Measurements from ENCODE around the gene RMDN2. TPM values are rescaled to one million over a fixed set of nuclear protein-coding genes. Genes with fewer than 3 reads are reported as not detected.
"Not testable (repeated sequence)": the region's sequence is repeated elsewhere in the genome, so short reads cannot be mapped to it uniquely, and the experiment has no call there.

Gene RMDN2
- total RNA-seq, 3 donors from 2014 or later = 9.8 to 14.4 (median 11.5) TPM

GRCh38 chr2:37944268-37944667 lies 19.2 kb downstream of the RMDN2 start:
- TF ChIP-seq POLR2A (IDR thresholded peaks at IDR 0.05) = no peak
- no peak for TF ChIP-seq POLR2AphosphoS5 (IDR thresholded peaks at IDR 0.05)
- TF ChIP-seq CTCF (IDR thresholded peaks at IDR 0.05) = no peak
- Histone ChIP-seq H3K27ac (no peak overlapping the region), H3K36me3 (no peaks in the 10 kb centered on the region), H3K9me3 (no peaks in the 10 kb centered on the region), H3K4me1 (no peaks in the 10 kb centered on the region), H3K4me3 (no peak overlapping the region), H3K27me3 (no peaks in the 10 kb centered on the region)
- intact Hi-C loops (cut with DNase I; ENCODE audit: low total_unique reads) = no loop called here
- DNase-seq (ENCODE audit: low spot score in 2 of 2) = no peak

GRCh38 chr2:37947306-37947705 lies 22.2 kb downstream of the RMDN2 start:
- no peak overlapping the region for H3K27ac ChIP-seq
- intact Hi-C loops (cut with DNase I; ENCODE audit: low total_unique reads) = no loop called here
- no peaks in the 10 kb centered on the region for H3K27me3 ChIP-seq
- no peak overlapping the region for H3K4me3 ChIP-seq
- no peaks in the 10 kb centered on the region for H3K4me1 ChIP-seq
- no peak for DNase-seq (ENCODE audit: low spot score in 2 of 2)
- no peak for TF ChIP-seq POLR2AphosphoS5 (IDR thresholded peaks at IDR 0.05)
- no peak for TF ChIP-seq CTCF (IDR thresholded peaks at IDR 0.05)
- no peak for TF ChIP-seq POLR2A (IDR thresholded peaks at IDR 0.05)
- no peaks in the 10 kb centered on the region for H3K36me3 ChIP-seq
- no peaks in the 10 kb centered on the region for H3K9me3 ChIP-seq

- H3K9me3 ChIP-seq; intact Hi-C loops (cut with DNase I; ENCODE audit: low total_unique reads); H3K27ac ChIP-seq; H3K4me1 ChIP-seq; H3K36me3 ChIP-seq; H3K4me3 ChIP-seq; DNase-seq (ENCODE audit: low spot score in 2 of 2); H3K27me3 ChIP-seq: not testable (repeated sequence)
Observed at GRCh38 chr2:37962018-37962739, 37.1 kb downstream of the RMDN2 start.

GRCh38 chr2:37962740-37963121 lies 37.6 kb downstream of the RMDN2 start:
- H3K9me3 ChIP-seq; H3K36me3 ChIP-seq; DNase-seq (ENCODE audit: low spot score in 2 of 2); H3K27me3 ChIP-seq; H3K4me1 ChIP-seq; H3K4me3 ChIP-seq; intact Hi-C loops (cut with DNase I; ENCODE audit: low total_unique reads); H3K27ac ChIP-seq: not testable (repeated sequence)

- H3K27me3 ChIP-seq; DNase-seq (ENCODE audit: low spot score in 2 of 2); H3K27ac ChIP-seq; H3K36me3 ChIP-seq; intact Hi-C loops (cut with DNase I; ENCODE audit: low total_unique reads); H3K4me1 ChIP-seq; H3K9me3 ChIP-seq; H3K4me3 ChIP-seq: not testable (repeated sequence)
Observed at GRCh38 chr2:37963901-37964300, 38.8 kb downstream of the RMDN2 start.

- H3K27me3 ChIP-seq = no peaks in the 10 kb centered on the region
- no peak for DNase-seq (ENCODE audit: low spot score in 2 of 2)
- H3K4me1 ChIP-seq = no peaks in the 10 kb centered on the region
- no peak overlapping the region for H3K27ac ChIP-seq
- TF ChIP-seq POLR2AphosphoS5 (IDR thresholded peaks at IDR 0.05) (no peak), POLR2A (IDR thresholded peaks at IDR 0.05) (no peak), CTCF (IDR thresholded peaks at IDR 0.05) (no peak)
- intact Hi-C loops (cut with DNase I; ENCODE audit: low total_unique reads) = no loop called here
- no peaks in the 10 kb centered on the region for H3K36me3 ChIP-seq
- H3K4me3 ChIP-seq = no peak overlapping the region
- H3K9me3 ChIP-seq = no peaks in the 10 kb centered on the region
Observed at GRCh38 chr2:37966326-37966725, 41.2 kb downstream of the RMDN2 start.

GRCh38 chr2:37969731-37970130 lies 44.6 kb downstream of the RMDN2 start:
- no peak overlapping the region for H3K4me3 ChIP-seq
- TF ChIP-seq CTCF (IDR thresholded peaks at IDR 0.05) (no peak), POLR2AphosphoS5 (IDR thresholded peaks at IDR 0.05) (no peak), POLR2A (IDR thresholded peaks at IDR 0.05) (no peak)

More at GRCh38 chr2:37969731-37970130, 44.6 kb downstream of the RMDN2 start:
- H3K36me3 ChIP-seq = no peaks in the 10 kb centered on the region
- H3K27ac ChIP-seq = no peak overlapping the region
- H3K4me1 ChIP-seq = no peaks in the 10 kb centered on the region
- DNase-seq (ENCODE audit: low spot score in 2 of 2) = no peak
- no peaks in the 10 kb centered on the region for H3K27me3 ChIP-seq
- intact Hi-C loops (cut with DNase I; ENCODE audit: low total_unique reads) = no loop called here
- H3K9me3 ChIP-seq = no peaks in the 10 kb centered on the region

All from breast epithelium (tissue), 4 donors.